Activated T-helper 1 cell treated with anti-CD3 and anti-CD28 coated beads, Interleukin-2, amount 50 U/mL, for 16 hours (primary cell): ENCODE results near the gene EPHA10.

Experiments
- DNase-seq, 2 donors: peaks; one replicate each; pipeline ENCODE4 v3.0.0-alpha.2; 2020; ENCODE audit warnings: low read depth in 1 of 2, low spot score in 1 of 2

EPHA10 gene

DNA sequence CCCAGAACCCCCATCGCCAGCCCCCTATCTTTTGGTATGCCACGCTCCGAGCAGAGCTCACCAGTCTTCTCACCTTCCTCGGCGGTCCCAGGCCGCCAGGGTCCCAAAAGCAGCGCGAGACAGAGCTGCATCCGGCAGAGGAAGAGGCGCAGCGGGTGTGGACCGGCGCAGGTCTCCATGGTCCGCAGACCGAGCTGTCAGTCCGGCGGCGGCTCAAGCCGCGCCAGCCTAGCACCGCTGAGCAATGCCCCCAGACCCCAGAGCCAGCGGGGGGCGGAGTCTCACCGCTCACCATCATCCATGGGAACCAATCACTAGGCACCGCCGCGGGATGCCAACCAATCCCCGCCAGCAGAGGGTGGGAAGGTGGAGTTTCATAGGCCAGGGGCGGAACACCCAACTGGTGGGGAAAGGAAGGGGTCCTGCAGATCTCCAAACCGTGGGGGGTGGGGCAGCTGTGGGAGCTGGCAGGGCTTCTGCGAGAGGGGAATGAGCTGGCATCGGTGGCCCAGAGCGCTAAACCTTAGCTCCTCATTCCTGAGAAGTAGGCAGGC, at the start of gene EPHA10:
Gene EPHA10, minus strand, starts transcription at position 233 of the 554 bp plus-strand sequence. Its CDS starts 54 bp downstream, at position 179.
- no peak for DNase-seq

DNA sequence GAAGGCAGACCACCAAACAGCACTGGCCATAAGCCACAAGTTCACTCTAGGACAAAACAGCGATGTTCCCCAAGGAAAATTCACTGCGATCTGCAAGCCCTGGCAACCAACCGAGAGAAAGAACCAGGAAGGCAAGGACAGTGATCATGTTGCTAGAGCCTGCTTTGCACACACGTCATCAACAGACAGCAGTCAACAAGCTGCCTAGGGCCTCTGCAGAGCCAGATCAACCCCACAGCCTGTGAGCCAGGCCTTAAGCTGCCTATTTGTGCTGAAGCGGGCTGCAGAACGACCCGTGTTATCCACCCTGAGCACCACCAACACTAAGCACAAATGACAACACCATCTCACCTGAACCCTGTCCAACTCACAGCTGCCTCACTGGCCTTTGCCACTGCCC, 49.3 kb upstream of the EPHA10 start:
- DNase-seq: no peak

DNA sequence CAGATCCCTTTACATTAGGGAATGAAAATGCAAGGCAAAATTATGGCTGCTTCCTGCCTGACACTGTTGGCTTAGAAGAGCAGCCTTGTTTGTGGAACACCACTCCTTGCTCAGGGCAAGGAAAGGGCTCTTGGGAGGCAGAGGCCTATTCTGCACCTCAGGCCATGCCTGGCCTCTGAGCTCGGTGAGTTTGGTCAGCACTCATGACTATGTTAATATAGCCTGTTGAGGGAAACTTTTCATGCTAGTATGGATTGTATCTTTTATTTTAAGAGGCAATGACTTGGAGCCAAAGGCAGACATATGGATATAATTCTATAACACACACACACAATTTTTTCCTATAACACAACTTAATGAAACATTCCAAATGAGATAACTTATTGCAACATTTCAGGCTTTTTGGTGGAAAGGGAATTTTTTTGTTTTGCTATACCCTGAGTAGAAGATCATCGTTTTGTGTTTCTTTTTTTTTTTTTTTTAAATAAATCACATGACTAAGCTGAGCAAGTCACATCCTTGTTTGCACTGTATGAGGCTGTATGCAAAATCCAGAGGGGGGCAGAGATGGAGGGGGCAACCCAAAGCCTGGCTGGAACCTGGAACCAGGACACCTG, 48.7 kb upstream of the EPHA10 start:
- no peak for DNase-seq

DNA sequence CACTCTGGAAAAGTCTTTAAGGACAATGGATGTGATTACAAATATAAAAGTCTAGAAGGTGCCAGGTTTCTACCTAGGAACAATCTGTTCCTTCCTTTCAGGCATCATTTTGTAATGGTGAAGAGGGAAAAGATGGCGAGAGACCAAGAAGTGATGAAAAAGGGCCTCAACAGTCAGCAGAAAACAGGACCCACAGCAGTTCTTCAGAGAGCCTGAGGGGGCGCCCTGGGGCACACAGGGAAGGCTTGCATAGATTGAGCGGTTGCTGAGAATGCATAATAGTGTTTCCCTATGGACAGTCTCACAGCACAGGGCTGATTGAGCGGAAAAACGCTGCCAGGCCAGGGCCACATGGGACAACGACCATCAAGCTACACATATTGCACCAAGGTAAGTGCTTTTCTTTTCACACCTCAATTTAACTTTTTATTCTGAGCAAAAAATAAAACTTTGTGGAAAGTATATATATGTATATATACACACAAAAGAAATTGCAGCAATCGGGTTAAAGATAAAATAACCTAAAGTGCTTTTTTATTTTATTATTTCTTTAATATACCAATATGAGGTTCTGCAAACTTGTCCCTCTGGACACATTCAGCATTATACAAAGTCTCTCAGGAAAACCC, 46.2 kb upstream of the EPHA10 start:
- peak; percentile 26 to 40 for DNase-seq

DNA sequence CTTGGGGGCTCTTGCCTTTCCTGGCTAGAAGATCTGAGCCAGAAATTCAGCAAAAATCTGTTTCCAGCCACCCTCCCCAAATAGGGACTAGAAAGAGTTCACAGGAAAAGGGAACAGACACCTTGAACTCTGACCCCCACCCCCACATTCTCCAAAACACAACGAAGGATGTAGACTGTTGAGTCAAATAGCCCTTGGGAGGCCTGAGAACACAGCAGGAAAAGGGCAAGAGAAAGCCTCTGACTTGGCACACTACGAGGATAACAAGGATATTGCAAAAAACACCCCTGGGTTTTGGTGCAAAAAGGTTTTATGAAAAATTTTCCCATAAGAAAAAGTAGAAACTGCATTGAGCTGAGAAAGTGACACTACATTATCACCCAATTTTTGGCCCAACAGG, 45.0 kb upstream of the EPHA10 start:
- no peak for DNase-seq

DNA sequence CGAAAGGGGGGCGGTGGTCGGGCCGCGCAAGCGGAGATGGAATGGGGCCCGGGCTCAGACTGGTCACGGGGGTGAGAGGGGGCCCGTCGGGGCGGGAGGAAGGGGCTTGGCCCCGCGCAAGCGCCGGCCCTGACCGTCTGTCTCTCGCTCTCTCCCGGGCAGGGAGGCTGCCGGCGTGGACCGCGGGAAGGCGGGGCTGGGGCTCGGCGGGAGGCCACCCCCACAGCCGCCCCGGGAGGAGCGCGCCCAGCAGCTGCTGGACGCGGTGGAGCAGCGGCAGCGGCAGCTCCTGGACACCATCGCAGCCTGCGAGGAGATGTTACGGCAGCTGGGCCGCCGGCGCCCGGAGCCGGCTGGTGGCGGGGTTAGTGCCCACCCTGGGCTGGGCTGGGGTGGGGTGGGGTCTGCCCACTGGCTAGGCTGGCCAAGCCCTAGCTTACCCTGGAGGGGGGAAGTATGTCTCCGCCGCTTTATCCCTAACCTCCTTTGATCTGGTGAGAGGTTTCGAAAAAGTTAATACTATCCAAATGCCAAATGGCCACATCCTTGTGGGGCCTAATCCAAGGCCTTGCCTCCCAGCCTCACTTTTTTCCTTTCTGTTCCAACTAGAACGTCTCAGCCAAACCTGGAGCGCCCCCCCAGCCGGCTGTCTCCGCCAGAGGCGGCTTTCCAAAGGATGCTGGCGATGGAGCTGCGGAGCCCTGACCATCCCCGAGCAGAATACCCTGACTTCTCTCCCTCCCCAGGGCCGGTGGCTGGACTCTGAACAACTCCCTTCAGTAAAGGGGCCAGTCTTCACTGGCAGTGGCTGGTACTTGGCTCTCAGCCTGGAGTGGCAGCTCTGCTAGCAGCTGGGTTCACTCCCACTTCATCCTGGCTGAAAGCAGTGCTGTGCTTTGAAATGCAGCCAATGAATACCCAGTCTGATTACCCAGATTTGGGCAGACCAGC, 43.7 kb upstream of the EPHA10 start:
- DNase-seq: no peak

DNA sequence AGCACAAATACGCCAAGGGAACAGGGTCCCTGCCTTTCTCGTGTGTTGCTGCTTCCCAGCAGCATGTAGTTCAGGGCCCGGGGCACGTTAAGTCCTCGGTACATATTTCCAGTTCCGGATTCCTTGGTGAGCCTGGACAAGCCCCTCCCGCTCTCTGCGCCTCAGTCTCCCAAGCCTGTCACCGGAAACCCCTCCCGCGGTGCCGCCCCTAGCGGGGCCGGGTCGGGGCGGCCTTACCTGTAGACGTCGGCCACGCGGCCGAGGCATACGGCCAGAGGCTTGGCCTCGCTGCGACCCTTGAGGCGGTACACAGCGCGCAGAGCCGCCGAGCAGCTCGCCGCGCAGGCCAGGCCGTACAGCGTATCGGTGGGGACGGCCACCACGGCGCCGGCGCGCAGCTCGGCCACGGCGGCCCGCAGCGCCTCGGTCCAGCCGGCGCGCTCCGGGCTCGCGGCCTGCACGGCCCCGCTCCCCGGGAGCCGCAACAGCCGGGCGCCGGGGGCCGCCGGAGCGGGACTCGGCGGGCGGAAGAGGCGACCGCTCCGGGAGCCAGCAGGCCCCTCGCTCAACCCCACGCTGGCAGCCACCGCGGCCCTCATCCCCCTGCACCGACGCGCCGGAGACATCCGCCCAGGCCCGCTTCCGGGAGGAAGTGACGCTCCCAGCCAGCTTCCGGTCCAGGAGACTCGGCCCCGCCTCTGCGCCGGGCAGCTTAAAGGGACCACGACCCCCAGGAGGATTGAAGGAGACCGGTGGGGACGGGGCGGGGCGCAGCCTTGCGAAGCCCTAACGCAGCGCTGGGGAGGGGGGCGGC, 42.8 kb upstream of the EPHA10 start, which contains the start of the genes C1orf122 and YRDC:
Gene C1orf122, plus strand, starts transcription at position 236 of the 814 bp plus-strand sequence. CDS start 615 bp downstream, outside the sequence.
Gene YRDC, minus strand, starts transcription at position 654 of the 814 bp plus-strand sequence. Its CDS starts 28 bp downstream, at position 626.
- peak; percentile 88 to 89 for DNase-seq

DNA sequence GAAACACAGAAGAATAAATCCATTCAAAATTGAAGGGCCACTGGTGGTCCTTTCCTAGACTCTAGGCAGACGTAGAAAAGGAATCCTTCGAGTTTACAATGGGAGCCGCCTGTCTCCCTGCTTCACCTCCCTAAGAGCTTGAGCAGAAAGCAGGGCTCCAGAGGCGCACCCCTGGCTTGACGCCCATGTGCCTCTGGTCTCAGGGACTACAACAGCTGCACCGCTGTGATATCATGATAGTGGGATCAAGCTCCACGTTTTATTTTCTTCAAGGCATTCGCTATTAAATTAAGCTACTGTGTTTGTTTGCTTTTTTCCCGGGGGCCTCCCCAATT, 42.3 kb upstream of the EPHA10 start:
- no peak for DNase-seq

DNA sequence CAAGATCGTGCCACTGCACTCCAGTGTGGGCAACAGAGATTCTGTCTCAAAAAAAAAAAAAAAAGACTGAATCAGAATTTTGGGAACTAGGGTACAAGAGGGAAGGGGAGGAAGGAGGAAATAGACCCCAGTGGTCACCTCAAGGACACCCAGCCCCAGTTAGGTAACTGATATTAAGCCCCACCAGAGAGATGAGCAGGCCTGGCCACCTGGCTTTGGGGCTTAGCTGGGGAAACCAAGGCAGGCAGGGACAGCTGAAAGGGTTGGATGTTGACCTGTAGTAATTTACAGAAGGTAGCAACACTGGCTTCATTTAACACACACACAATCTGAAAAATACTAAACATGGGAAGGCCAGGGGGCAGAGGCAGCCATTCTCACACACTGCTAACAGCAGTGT, 37.5 kb upstream of the EPHA10 start:
- no peak for DNase-seq

DNA sequence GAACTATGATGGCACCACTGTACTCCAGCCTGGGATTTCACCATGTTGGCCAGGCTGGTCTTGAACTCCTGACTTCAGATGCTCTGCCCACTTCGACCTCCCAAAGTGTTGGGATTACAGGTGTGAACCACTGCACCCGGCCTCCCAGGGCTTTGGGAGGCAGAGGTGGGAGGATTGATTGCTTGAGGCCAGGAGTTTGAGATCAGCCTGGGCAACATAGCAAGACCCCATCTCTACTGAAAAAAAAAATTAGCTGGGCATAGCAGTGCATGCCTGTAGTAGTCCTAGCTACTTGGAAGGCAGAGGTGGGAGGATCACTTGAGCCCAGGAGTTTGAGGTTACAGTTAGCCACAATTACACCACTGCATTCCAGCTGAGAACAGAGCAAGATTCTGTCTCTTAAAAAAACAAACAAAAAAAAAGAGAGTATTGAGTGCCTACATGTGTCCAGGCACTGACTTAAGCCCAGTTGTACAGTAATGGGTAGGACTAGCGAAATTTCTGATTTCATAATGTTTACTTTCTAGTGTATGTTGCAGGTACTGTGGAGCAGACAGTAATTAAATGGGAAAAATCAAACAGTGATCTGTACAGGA, 32.9 kb upstream of the EPHA10 start:
- no peak for DNase-seq

DNA sequence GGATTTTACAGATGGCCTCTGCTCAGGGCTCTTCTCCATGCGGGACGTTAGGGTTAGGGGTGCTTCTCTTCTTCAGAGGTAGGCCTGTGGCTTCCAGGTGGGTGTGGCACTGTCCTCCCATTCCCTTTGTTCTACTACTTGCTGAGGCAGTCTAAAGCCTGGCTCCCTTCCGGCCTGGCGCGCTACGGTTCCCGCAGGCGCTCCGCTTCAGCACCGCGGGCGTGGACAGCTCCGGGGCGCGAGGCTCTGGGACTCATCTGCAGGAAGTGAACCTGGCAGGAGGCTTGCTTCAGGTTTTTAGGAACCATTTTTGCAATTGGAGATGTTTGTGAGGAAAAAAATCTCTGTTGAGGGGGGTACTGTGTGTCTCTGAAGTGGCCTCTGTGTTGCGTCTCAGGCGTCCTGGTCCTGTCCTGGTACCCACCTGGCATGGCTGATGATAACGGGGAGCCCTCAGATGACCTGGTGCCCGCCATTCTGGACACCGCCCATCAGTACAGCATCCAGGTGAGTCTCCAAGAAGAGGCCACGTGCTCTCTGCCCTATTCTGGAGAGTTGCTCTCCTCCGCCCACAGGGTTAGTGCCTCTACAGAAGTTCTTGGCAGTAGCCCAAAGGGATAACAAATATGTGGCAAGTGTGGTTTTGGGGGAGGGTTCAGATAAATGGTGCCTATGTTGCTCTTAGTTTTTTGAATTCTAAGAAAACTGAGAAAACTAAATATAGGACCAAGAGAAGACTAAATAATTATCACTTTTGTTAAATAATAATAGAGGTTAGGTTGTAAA, 30.6 kb upstream of the EPHA10 start:
- DNase-seq: peak in 1 of 2 donors; percentile 17

DNA sequence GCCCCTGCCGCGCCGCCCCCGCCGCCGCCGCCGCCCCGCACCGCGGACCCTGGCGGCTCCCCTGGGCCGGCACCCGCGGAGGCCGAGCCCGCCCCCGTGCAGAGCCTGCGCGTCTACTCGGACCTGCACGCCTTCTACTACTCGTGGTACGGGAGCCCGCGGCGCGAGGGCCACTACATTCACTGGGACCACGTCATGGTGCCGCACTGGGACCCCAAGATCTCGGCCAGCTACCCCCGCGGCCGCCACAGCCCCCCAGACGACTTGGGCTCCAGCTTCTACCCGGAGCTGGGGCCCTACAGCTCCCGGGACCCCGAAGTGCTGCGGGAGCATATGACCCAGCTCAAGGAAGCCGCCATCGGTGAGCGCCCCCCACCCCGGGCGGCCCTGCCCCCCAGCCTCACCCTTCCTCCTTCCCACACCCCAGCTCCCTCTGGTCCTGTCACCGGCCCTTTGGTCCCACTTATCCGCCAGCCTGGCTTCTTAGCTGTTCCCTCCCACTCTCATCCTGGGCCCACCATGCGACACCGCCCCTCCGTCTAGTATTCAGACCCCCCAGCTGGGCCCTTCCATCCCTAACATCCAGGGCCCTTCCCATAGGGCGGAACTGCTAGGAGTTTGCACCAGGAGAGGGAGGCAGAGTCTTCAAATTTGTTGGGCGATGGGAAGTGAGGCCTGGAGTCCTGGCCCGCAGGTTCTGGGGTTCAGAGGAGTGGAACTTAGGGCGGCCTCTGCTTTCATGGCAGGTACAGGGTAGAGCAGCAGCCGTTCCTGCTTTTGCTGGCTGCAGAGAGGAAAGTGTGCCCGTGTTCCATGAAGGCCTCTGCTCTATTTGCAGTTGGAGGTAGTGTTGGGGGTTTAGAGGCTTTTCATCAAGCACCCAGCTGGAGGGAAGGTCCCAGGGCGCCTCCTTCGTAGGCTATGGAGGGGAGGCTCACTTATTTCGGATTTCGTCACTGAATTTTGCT, 29.7 kb upstream of the EPHA10 start:
- no peak for DNase-seq

DNA sequence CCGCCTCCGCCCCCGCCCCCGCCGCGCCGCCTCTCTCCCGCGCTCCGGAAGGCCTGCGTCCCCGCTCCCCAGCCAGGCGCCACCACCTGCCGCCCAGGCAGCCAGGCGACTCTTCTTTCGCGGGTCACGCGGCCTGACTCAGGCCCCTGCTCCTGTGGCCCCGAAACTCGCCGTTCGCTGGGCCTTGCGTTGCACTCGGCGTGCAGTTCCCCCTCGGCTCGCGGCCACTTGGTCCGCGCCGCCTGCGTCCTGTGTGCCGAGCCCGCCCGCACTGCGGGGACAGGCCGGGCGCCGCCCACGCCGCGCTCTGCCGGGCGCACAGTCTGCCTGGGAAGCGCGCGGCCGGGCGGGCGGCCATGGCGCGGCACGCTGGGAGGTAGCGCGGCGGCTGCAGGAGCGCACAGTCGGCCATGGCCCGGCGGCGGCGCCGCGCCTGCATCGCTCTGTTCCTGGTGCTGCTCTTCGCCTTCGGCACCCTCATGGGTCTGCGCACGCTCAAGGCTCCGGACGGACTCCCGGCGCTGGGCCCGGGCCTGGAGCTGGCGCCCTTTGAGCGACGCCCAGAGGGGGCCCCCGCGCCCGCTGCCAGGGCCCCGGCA, 29.0 kb upstream of the EPHA10 start, which contains the start of gene MANEAL:
Gene MANEAL, plus strand, starts transcription at position 75 of the 599 bp plus-strand sequence. Its CDS starts 336 bp downstream, at position 411.
- DNase-seq: no peak

DNA sequence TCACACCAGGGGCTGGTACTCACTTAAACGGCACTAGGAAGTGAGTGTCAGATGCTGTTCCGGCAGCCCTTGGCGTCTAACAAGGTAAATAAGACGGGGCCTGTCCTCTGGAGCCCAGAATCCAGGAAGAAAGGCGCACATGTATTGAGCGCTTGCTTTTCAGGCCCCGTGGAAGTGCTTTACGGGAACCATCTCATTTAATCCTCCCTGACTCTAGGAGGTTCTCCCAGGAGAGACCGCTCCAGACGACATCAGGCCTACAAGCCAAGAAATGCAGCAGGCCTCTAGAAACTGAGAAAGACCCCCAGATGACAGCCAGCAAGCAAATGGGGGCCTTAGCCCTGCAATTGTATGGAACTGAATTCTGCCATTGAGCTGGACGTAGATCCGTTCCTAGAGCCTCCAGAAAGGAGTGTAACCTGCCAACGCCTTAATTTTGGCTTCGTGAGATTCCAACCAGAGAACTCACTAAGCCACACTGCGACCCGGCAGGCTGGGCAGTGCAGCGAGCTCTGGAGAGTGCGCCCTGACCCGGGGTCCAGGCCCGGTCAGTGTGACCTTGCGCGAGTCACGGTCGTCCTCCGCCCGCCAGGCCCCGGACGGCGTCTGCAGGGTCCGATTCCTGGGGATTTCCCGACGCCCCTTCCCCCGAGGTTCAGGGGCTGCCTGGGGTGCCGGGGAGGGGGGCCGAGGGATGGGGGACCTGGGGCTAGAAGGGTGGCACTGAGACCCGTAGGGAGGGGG, 28.2 kb upstream of the EPHA10 start:
- DNase-seq: no peak

DNA sequence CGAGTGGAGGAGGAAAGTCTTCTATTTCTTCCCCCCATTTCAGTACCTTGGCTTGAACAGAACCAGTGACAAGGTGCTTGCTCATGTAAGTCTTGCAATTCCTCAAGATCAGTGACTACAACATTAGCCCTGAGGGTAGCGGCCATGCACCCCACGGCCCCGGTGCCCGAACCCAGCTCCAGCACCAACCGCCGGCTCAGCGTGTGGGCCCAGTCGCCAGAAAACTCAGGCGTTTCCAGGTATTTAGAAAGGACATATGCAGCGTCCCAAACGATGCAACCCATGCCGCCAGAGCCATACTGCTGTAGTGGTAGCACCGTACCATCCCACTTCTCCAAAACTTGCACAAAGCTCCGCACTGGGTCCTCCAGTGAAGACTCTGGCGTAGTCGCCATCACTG, 17.6 kb upstream of the EPHA10 start:
- no peak for DNase-seq

DNA sequence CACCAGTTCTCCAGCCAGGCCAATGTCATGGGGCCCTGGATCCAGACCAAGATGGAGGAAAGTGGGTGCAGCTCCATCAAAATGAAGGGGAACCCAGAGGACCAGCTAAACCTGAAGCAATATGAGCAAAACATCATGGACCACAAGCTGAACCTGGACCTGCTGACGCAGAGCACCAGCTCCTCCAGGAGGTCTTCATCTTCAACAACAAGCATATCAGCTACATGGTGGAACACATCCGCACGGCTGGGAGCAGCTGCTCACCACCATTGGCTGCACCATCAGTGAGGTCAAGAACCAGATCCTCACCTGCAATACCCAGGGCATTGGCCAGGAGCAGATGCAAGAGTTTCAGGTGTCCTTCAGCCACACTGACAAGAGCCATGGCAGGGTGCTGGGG, 13.7 kb upstream of the EPHA10 start:
- DNase-seq: no peak

DNA sequence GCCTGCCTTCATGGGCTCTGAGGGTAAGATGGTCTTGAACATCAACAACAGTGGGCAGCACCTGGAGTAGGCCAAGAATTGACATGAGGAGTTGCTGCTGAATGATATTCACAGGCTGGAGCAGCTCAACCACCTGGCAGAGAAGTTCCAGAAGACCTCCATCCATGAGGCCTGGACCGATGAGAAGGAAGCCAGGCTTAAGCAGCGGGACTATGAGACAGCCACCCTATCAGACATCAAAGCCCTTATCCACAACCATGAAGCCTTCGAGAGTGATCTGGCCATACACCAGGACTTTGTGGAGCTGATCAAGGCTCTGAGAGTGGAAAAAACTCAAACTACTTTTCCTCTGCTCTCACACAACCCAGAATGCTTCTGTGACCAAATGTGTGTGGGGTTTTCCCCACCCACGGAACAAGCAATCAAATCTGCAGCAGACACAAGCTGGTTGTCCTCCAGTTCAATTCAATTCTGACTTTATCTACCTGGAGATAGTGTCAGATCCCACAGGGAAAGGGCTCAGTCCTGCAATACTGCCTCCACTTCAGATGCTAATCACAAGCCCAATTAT, 12.1 kb upstream of the EPHA10 start:
- no peak for DNase-seq
